B cell (primary cell): ENCODE measurements around the gene C1orf105. TPM values are rescaled to one million over a fixed set of nuclear protein-coding genes. Genes with fewer than 3 reads are reported as not detected.

ENCODE experiments used
- ATAC-seq: fragments of 200-7000 bp; cut with Tn5 transposase; one replicate; pipeline ENCODE4 v1.10.0; 2021; ENCODE audit warnings: low read depth, mild to moderate bottlenecking, moderate number of reproducible peaks, moderate library complexity
- CTCF ChIA-PET: fragments of 350-600 bp; sonication (Branson Sonifier 250); formaldehyde crosslinking; loops from one replicate; lab custom pipeline; 2021; ENCODE audit warnings: antibody characterized with exemption, inconsistent platforms; lab: Charles Lee
- POLR2A ChIA-PET: fragments of 350-600 bp; sonication (Branson Sonifier 250); formaldehyde crosslinking; loops from one replicate; lab custom pipeline; 2021; ENCODE audit warnings: antibody characterized with exemption; lab: Charles Lee
- DNase-seq: peaks from one replicate; pipeline ENCODE4 v3.0.0; 2013
- H2AFZ ChIP-seq: 2 replicates; pipeline ENCODE4 v1.6.1; 2012; ENCODE audit warnings: mild to moderate bottlenecking, low read depth, low read length; ENCODE audit not compliant: insufficient read depth, poor library complexity, severe bottlenecking
- H3K27ac ChIP-seq, 2 donors: 1 replicate in 1 of 2; 2 replicates in 1 of 2; pipeline ENCODE4 v1.5.1; 2012 to 2013; ENCODE audit warnings: low read length in 2 of 2, mild to moderate bottlenecking in 2 of 2, moderate library complexity in 1 of 2
- H3K27me3 ChIP-seq, 4 experiments: fragments of 200-600 bp in 1 of 4; sonication (generic) in 1 of 4; replicated peaks in 1 of 4; 1 replicate in 2 of 4; 2 replicates in 2 of 4; pipeline versions ENCODE4 v1.6.1 to v1.7.0; 2013 to 2016; ENCODE audit warnings: low read length in 3 of 4, mild to moderate bottlenecking in 2 of 4, mixed read lengths in 1 of 4, moderate library complexity in 1 of 4; ENCODE audit not compliant: insufficient read depth in 4 of 4, control insufficient read depth in 3 of 4; ENCODE audit errors: control extremely low read depth in 1 of 4
- H3K36me3 ChIP-seq, 2 experiments: replicated peaks in 1 of 2; 1 replicate in 1 of 2; 2 replicates in 1 of 2; pipeline versions ENCODE4 v1.6.1 to v1.7.1; 2013; ENCODE audit warnings: low read length in 1 of 2; ENCODE audit not compliant: insufficient read depth in 2 of 2, control insufficient read depth in 1 of 2; ENCODE audit errors: control extremely low read depth in 1 of 2, extremely low read depth in 1 of 2
- H3K4me1 ChIP-seq, 2 donors: fragments of 200-600 bp in 1 of 2; sonication (generic) in 1 of 2; 1 replicate in 1 of 2; 2 replicates in 1 of 2; pipeline versions ENCODE4 v1.5.1 to v1.6.1; 2013 to 2017; ENCODE audit warnings: low read length in 2 of 2; ENCODE audit not compliant: control insufficient read depth in 2 of 2, insufficient read depth in 2 of 2
- H3K4me2 ChIP-seq: replicated peaks from 2 replicates; pipeline ENCODE3; 2012; ENCODE audit warnings: mild to moderate bottlenecking, low read depth, low read length; ENCODE audit not compliant: poor library complexity, severe bottlenecking
- H3K4me3 ChIP-seq, 5 experiments: fragments of 200-600 bp in 1 of 5; sonication (generic) in 1 of 5; 1 replicate in 3 of 5; 2 replicates in 2 of 5; pipeline versions ENCODE4 v1.5.1 to v1.7.0; 2011 to 2016; ENCODE audit warnings: low read length in 4 of 5, mild to moderate bottlenecking in 4 of 5, low read depth in 2 of 5, control low read depth in 1 of 5, moderate library complexity in 1 of 5; ENCODE audit not compliant: insufficient read depth in 1 of 5; ENCODE audit errors: control extremely low read depth in 1 of 5, extremely low read depth in 1 of 5
- H3K79me2 ChIP-seq: fragments of 200-600 bp; sonication (generic); one replicate; pipeline ENCODE4 v1.6.0; 2016; ENCODE audit warnings: low read length; ENCODE audit not compliant: control insufficient read depth, insufficient read depth
- H3K9ac ChIP-seq: fragments of 200-600 bp; sonication (generic); 2 replicates; pipeline ENCODE4 v1.6.1; 2017; ENCODE audit warnings: mild to moderate bottlenecking, low read length, moderate library complexity
- H3K9me3 ChIP-seq, 3 donors: one replicate each; pipeline versions ENCODE4 v1.6.1 to v1.7.1; 2013; ENCODE audit warnings: low read length in 2 of 3; ENCODE audit not compliant: control insufficient read depth in 2 of 3, insufficient read depth in 1 of 3; ENCODE audit errors: control extremely low read depth in 1 of 3
- H4K20me1 ChIP-seq: 2 replicates; pipeline ENCODE4 v1.6.0; 2012; ENCODE audit warnings: mild to moderate bottlenecking, low read length; ENCODE audit not compliant: insufficient read depth, control insufficient read depth, poor library complexity, severe bottlenecking
- H3K27ac Mint-ChIP-seq: one replicate; pipeline ENCODE4 v1.8.0; 2021; ENCODE audit warnings: mixed read lengths
- H3K27me3 Mint-ChIP-seq: one replicate; pipeline ENCODE4 v1.8.0; 2021; ENCODE audit warnings: mixed read lengths
- H3K4me1 Mint-ChIP-seq: one replicate; pipeline ENCODE4 v1.8.0; 2021; ENCODE audit warnings: mixed read lengths
- H3K4me3 Mint-ChIP-seq: one replicate; pipeline ENCODE4 v1.8.0; 2021; ENCODE audit warnings: mixed read lengths
- H3K9me3 Mint-ChIP-seq: one replicate; pipeline ENCODE4 v1.8.0; 2022; ENCODE audit warnings: mixed read lengths; ENCODE audit not compliant: insufficient read depth
- CTCF ChIP-seq: fragments of 200-600 bp; IDR thresholded peaks from one replicate; pipeline ENCODE4 v1.8.0; 2022; ENCODE audit warnings: antibody characterized with exemption, mild to moderate bottlenecking
- EZH2 ChIP-seq: IDR thresholded peaks from 2 replicates; pipeline ENCODE4 v1.6.1; 2012; ENCODE audit warnings: borderline replicate concordance, low read depth, mild to moderate bottlenecking, moderate library complexity, low read length; ENCODE audit not compliant: insufficient read depth, poor library complexity, severe bottlenecking
- WGBS: methylation state at CpG from one replicate; pipeline ENCODE4 v1.1.5; 2013; ENCODE audit warnings: missing lambda C conversion rate; ENCODE audit not compliant: insufficient coverage; 5-methylcytosine and 5-hydroxymethylcytosine counted together
- intact Hi-C: fragments of 100-400 bp; cut with micrococcal nuclease; formaldehyde crosslinking; loops from one replicate; pipeline ENCODE4 v1.10.0; 2022
- polyA plus RNA-seq: library from polyadenylated mRNA; depleted of rRNA; stranded (reverse); fragments of >200 nt; gene quantifications from 2 replicates; pipeline ENCODE4 v1.2.3, GENCODE V29; 2012
- total RNA-seq, 2 donors: library from RNA; stranded (reverse); fragments of 120-200 nt in 1 of 2; gene quantifications; 1 replicate in 1 of 2; 2 replicates in 1 of 2; pipeline versions ENCODE4 v1.2.3 to v1.2.4, GENCODE V29; 2013 to 2022

The C1orf105 gene
- total and polyA plus RNA-seq, 2 donors (not counting 1 experiment from before 2014, with no cell fraction given): not detected

- H3K27ac ChIP-seq: no peak overlapping the region
- no peaks in the 10 kb centered on the region for H3K79me2 ChIP-seq
- H3K4me1 Mint-ChIP-seq: no peaks in the 10 kb centered on the region
- H3K4me2 ChIP-seq: no peak overlapping the region
- POLR2A ChIA-PET: no interaction called here
- H3K27ac Mint-ChIP-seq: no peak overlapping the region
- no peaks in the 10 kb centered on the region for H3K9me3 Mint-ChIP-seq
- no peak overlapping the region for H3K4me3 ChIP-seq
- H3K9me3 ChIP-seq: no peaks in the 10 kb centered on the region
- no peak overlapping the region for H2AFZ ChIP-seq
- no peak for DNase-seq
- TF ChIP-seq CTCF: no peak
- TF ChIP-seq EZH2: no peak
- no peak overlapping the region for H3K4me3 Mint-ChIP-seq
- H3K4me1 ChIP-seq: no peaks in the 10 kb centered on the region
- peaks cover 0 to 4% (median 0%) of the 10 kb centered on the region in 4 experiments for H3K27me3 ChIP-seq
- intact Hi-C loops: no loop called here
- H3K27me3 Mint-ChIP-seq: peaks cover 10% of the 10 kb centered on the region
- ATAC-seq: no peak
- no peaks in the 10 kb centered on the region for H3K36me3 ChIP-seq
- no peak overlapping the region for H3K9ac ChIP-seq
- 50% methylated on average over 1 of the region's 1 CpG for WGBS
- CTCF ChIA-PET: interaction anchor here (0.6 kb wide), 1 partner anchor 38 kb away, joined by 3 read pairs; no protein-coding TSS in a partner anchor
- no peaks in the 10 kb centered on the region for H4K20me1 ChIP-seq
These were observed 52.0 kb downstream of the C1orf105 start for GRCh38 chr1:172472495-172472894.

- Histone ChIP-seq H3K36me3 (no peaks in the 10 kb centered on the region), H4K20me1 (no peaks in the 10 kb centered on the region), H3K9me3 (no peaks in the 10 kb centered on the region), H3K79me2 (no peaks in the 10 kb centered on the region), H3K9ac (no peak overlapping the region), H3K27me3 (peaks cover 0 to 4% (median 0%) of the 10 kb centered on the region in 4 experiments), H2AFZ (no peak overlapping the region), H3K4me3 (no peak overlapping the region), H3K4me1 (no peaks in the 10 kb centered on the region), H3K27ac (no peak overlapping the region), H3K4me2 (no peak overlapping the region)
- Mint-ChIP-seq H3K4me3 (no peak overlapping the region), H3K27me3 (peaks cover 10% of the 10 kb centered on the region), H3K9me3 (no peaks in the 10 kb centered on the region), H3K27ac (no peak overlapping the region), H3K4me1 (no peaks in the 10 kb centered on the region)
- 25% methylated on average over 2 of the region's 3 CpGs for WGBS
- POLR2A ChIA-PET: no interaction called here
- ATAC-seq (no peak), DNase-seq (no peak)
- intact Hi-C loops: no loop called here
- CTCF ChIA-PET: interaction anchor here (0.5 kb wide), 1 partner anchor 679 kb away, joined by 3 read pairs; no protein-coding TSS in a partner anchor
- TF ChIP-seq EZH2: no peak
- TF ChIP-seq CTCF: no peak
These were observed 52.8 kb downstream of the C1orf105 start for GRCh38 chr1:172473302-172473701.
